Urinary bladder (tissue), 4 donors: ENCODE data around the gene ARNT2. TPM values are rescaled to one million over a fixed set of nuclear protein-coding genes. Genes with fewer than 3 reads are reported as not detected.

Experiments
- DNase-seq: peaks from one replicate; pipeline ENCODE4 v3.0.0-alpha.2; 2015; ENCODE audit errors: extremely low spot score
- H3K27ac ChIP-seq: one replicate; pipeline ENCODE4 v1.5.1; 2013; ENCODE audit warnings: low read depth, mild to moderate bottlenecking, moderate library complexity
- H3K36me3 ChIP-seq: one replicate; pipeline ENCODE4 v1.6.1; 2013; ENCODE audit warnings: mild to moderate bottlenecking, moderate library complexity; ENCODE audit not compliant: insufficient read depth
- H3K4me1 ChIP-seq: one replicate; pipeline ENCODE4 v1.6.1; 2013; ENCODE audit warnings: mild to moderate bottlenecking, moderate library complexity; ENCODE audit not compliant: insufficient read depth
- H3K4me3 ChIP-seq: one replicate; pipeline ENCODE4 v1.5.1; 2013; ENCODE audit warnings: low read depth, low read length
- WGBS: extraction: QIAGEN DNeasy Blood & Tissue Kit; methylation state at CpG from one replicate; pipeline ENCODE4 v1.1.7; 2013; 5-methylcytosine and 5-hydroxymethylcytosine counted together
- polyA plus RNA-seq: library from polyadenylated mRNA; stranded (reverse); fragments of 200-250 nt; gene quantifications from one replicate; pipeline ENCODE4 v1.2.3, GENCODE V29; 2013
- total RNA-seq: library from RNA; depleted of rRNA; stranded (reverse); fragments of >200 nt; gene quantifications from one replicate; pipeline ENCODE4 v1.2.3, GENCODE V29; 2014
- donor health status: healthy with polysubstance abuse.
- donor health status: healthy.

Gene ARNT2
- total and polyA plus RNA-seq, 2 donors = 6.3 to 9.7 TPM

DNA sequence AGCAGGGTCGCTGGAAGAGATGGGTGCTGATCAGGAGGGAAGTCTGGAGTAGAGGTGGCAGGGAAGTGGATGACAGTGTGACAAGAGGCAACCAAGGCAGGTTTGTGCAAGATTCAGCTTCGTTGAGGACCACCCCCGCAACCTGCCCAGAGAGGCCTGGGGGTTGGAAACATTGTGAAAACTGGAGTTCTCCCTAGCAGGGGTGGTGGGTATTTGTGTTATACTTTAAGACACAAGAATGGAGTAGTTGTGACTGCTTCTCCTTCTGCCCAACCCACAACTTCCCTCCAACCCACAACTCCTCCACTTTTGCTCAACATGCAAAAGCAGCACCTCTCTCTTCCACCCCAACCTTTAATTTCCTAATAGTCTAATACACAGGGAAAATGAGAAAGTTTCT lies 8.6 kb upstream of the ARNT2 start:
- 92% methylated on average over 3 of the region's 3 CpGs for WGBS
- H3K27ac ChIP-seq = no peak overlapping the region
- DNase-seq = no peak
- no peaks in the 10 kb centered on the region for H3K4me1 ChIP-seq
- H3K4me3 ChIP-seq = no peak overlapping the region
- no peaks in the 10 kb centered on the region for H3K36me3 ChIP-seq

DNA sequence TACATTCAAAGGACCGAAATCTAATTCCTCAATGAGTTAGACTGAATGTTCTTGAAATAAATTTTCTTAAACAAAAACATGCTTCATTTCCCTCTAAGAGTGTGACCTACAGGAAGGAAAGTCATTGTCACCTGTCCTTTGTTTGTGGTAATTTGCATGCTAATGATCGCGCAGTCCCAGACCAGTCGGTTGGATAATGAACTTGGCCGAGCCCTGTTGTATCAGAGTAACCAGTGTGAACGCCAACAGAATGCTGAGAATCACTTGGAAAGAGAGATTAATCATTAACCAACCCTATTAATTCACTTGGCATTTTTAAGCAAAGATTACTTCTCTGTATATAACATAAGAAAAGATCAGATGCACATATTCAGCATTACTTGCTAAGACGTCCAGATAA lies 8.1 kb upstream of the ARNT2 start:
- DNase-seq = no peak
- Histone ChIP-seq H3K36me3 (no peaks in the 10 kb centered on the region), H3K27ac (no peak overlapping the region), H3K4me1 (no peaks in the 10 kb centered on the region), H3K4me3 (no peak overlapping the region)
- WGBS = 83% methylated on average over 7 of the region's 7 CpGs

DNA sequence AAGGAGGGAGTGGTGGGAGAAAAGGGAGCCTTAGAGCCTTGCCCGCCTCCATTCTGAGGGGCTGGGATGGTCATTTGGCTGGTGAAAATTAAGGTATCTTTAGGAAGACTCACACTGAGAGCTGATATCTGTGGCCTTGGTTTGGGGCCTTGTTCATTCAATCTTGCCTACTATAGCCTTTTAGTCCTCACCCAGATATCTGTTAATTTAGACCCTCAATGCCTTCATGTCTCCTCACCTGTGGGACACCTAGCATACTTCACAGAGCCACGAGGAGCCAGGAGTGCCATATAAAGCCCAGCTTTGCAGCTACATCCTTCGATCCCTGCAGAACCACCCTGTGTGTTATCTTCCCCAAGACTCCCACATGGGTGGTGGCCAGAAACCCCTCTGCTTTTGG lies 4.7 kb upstream of the ARNT2 start:
- Histone ChIP-seq H3K27ac (no peak overlapping the region), H3K36me3 (no peaks in the 10 kb centered on the region), H3K4me1 (peaks cover 2% of the 10 kb centered on the region), H3K4me3 (no peak overlapping the region)
- no peak for DNase-seq
- WGBS = 95% methylated on average over 3 of the region's 3 CpGs

DNA sequence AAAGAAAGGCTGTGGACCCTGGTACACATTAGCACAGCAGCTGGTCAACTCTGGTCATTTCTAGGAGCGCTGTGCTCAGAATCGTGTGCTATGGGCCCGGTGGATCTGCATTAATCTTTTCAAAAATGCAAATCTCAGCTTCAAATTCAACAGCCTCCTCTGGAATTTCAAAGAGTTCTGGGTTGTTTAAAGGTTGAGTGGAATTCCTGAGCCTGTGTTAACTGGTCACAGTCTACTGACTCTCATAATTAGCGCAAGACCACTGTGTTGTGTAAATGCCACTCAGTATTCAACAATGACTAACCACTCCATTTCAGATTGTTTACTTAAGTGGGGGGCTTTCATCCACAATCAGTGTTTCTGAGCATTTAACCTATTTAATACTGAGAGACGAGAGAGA lies 2.7 kb upstream of the ARNT2 start:
- WGBS = 89% methylated on average over 5 of the region's 5 CpGs
- Histone ChIP-seq H3K4me1 (peaks cover 2% of the 10 kb centered on the region), H3K4me3 (no peak overlapping the region), H3K27ac (no peak overlapping the region), H3K36me3 (no peaks in the 10 kb centered on the region)
- no peak for DNase-seq

DNA sequence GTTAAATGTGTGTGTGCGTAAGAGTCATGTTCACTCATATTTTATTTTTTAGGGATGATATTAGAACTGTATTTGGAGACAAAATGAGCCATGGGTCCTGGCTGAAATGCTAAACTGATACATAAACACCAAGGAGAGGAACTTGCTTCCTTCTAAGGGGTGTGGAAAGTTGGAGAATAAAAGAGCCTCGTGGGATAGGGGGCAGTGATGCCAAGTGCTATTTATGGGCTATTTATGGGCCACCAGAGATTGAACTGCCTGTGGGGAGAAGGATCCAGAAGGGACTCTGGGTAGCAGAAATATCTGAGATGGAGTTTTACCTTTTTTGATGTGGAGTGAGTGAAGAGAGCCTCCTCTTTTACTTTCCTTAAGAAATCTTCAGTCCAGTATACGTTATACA lies 1.8 kb upstream of the ARNT2 start:
- Histone ChIP-seq H3K4me3 (no peak overlapping the region), H3K36me3 (no peaks in the 10 kb centered on the region), H3K4me1 (peaks cover 2% of the 10 kb centered on the region), H3K27ac (no peak overlapping the region)
- no peak for DNase-seq
- 63% methylated on average over 3 of the region's 3 CpGs for WGBS

DNA sequence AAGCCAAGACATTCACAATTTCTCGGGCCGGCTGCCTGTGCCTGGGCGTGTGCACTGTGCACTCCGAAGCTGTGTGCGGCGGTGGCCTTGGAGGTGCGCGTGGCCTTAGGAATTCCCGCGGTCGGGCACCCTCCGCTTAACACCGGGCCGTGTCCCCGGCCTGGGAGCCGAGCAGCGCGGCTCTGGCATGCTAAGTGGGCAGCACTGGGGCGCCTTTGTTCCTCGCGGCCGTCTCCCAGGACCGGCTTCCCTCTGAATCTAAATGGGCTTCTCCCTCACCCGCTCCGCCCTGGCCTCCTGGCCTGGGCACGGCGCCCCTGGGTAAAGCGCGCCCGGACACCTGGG lies 498 bp upstream of the ARNT2 start:
- Histone ChIP-seq H3K36me3 (no peaks in the 10 kb centered on the region), H3K4me1 (peaks cover 2% of the 10 kb centered on the region), H3K27ac (no peak overlapping the region), H3K4me3 (peak overlapping the region; percentile 69)
- 4% methylated on average over 30 of the region's 30 CpGs for WGBS
- no peak for DNase-seq

DNA sequence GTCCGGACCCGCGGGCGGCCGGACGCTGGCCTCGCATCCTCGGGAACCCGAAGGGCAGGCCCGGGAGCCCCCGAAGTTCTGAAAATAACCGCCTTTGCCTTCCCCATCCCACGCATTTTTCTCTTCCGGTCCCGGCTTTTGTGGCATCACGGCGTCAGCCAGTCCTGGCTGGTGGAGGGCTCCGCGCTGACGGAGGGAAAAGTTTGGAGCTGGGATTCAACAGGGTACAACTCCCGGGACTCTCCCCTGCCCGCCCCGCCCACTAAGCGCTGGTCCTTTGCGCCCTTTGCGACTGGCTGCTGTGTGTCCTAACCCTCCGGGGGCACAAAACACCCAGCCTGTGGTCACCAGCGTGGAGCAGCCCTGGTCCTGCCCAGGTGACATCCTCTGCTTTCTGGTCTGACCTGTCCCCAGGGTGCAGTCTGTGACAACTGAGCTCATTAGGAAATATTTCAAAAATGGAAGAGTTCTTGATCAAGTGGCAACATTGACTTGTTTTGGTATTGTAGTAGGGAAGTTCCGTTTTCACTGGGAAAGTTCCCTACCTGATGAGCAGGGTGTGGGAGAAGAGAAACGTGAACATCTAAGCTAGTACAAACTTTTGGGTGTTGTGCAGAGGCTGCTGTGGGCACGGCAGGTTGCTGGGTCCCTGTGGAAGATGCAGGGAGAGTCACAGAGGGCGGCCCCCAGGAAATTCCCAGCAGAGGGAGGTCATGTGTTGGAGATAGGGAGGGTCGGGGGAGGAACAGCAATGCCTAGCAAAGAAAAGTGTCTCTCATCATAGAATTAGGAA lies 775 bp downstream of the ARNT2 start:
- WGBS = 7% methylated on average over 33 of the region's 33 CpGs
- DNase-seq = no peak
- peaks cover 2% of the 10 kb centered on the region for H3K4me1 ChIP-seq
- peak overlapping the region; percentile 69 for H3K4me3 ChIP-seq
- H3K36me3 ChIP-seq = no peaks in the 10 kb centered on the region
- H3K27ac ChIP-seq = no peak overlapping the region

DNA sequence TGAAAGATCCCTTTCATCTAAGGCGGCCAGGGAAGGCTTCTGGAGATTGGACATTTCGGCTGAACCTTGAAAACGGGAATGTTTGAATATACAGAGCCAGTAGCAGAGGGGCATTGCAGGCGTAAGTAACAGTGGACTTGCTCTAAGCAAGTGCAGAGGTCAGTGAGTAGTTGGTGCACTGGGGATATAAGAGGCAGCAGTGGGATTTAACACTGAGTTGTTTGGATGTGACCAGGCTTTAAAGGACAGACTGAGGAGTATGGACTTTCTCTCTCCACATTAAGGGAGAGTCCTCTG lies 1.3 kb downstream of the ARNT2 start:
- no peak overlapping the region for H3K27ac ChIP-seq
- no peak for DNase-seq
- H3K4me1 ChIP-seq = peaks cover 2% of the 10 kb centered on the region
- no peak overlapping the region for H3K4me3 ChIP-seq
- no peaks in the 10 kb centered on the region for H3K36me3 ChIP-seq
- 79% methylated on average over 4 of the region's 4 CpGs for WGBS

DNA sequence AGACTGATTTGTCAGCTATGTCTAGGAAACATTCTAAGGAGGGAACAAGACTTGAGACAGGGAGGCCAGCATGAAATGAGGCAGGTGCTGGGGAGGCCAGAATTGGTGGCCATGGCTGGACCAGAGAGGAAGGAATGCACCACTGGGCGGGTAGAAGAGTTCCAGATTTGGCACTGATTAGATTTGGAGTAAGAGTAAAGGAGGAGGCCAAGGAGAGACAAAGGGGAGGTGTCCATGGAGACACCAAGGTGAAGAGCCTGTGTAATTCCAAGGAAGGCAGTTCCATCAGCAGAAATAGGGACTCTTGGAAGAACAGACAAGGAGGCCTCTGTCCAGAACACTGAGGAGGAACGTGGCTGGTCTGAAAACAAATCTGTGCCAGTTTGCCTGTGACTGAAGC lies 1.8 kb downstream of the ARNT2 start:
- WGBS = 75% methylated on average over 2 of the region's 2 CpGs
- no peak overlapping the region for H3K4me3 ChIP-seq
- H3K27ac ChIP-seq = no peak overlapping the region
- H3K36me3 ChIP-seq = no peaks in the 10 kb centered on the region
- H3K4me1 ChIP-seq = peaks cover 2% of the 10 kb centered on the region
- DNase-seq = no peak

DNA sequence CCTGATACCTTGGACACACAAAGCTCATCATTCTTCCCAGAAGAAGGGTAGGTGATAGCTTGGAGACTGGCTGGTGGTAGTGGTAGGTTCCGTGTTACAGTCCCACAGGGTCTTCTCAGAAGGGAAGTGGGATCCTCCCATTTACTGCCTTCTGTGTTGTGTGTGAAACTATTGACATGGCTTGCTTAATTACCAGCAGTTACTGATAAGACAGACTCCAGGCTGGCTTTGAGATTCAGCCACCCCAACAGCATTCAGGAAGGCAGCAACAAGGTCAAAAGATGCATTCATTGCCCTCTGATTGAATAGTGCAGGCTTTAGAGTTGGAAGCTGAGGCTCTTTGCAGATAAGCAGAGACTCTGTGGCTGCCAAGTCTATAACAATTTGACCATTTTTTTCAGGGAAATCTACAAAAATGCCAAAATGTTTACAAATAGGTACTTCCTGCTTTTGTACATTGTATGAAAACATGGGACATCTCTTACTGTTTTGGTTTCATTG lies 7.7 kb downstream of the ARNT2 start:
- Histone ChIP-seq H3K4me1 (no peaks in the 10 kb centered on the region), H3K4me3 (no peak overlapping the region), H3K27ac (no peak overlapping the region), H3K36me3 (no peaks in the 10 kb centered on the region)
- WGBS = 78% methylated on average over 1 of the region's 1 CpG
- no peak for DNase-seq

DNA sequence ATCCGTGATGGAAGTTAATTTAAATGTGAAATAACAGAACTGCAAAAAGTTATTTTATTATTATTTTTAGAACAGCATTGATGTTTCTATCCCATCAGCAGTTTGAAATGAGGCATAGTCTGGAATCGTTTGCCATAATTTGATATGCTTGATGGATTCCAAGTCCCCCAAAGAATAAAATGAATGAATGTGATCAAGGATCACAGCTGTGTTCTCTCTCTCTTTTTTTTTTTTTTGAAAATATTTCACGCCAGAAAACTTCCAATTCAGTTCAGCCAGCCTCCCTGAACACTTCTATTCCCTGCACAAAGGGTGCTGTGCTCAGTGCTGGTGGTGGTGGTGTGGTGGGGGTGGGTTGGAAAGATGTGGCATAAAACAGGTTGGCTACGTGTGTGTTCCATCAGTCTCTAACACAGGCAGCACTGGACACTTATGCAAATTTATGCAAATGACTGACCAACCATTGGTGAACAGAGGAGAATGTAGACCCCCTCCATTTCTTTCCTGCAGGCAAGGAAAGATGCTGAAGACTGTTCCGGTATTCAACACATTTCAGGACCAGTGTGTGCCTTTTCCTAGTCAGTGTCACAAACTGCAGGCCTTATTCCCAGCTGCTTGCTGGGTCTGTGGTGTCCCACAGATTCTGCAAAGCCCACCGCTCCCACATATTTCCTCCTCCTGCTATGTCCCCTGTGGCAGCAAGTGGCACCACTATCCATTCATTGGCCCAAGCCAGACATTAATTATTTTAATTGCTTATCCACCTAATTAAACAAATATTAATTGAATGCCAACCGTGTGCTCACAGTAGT lies 10.6 kb downstream of the ARNT2 start:
- no peaks in the 10 kb centered on the region for H3K4me1 ChIP-seq
- H3K4me3 ChIP-seq = no peak overlapping the region
- no peak overlapping the region for H3K27ac ChIP-seq
- WGBS = 86% methylated on average over 7 of the region's 7 CpGs
- DNase-seq = no peak
- H3K36me3 ChIP-seq = no peaks in the 10 kb centered on the region

DNA sequence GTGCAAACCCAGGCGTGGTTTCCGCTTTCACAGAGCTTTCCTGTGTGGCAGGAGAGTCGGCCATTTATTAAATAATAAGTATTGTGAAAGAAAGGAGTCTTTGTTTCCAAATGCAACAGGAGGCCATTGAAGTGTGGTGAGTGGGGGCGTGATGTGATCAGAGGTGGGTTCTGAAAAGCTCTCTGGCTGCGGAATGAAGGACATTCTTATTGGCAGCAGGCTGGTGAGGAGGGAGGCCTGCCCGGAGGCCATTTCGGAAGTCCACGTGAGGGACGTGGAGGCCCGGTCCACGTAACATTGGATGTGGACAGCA lies 11.1 kb downstream of the ARNT2 start:
- no peak for DNase-seq
- H3K27ac ChIP-seq = no peak overlapping the region
- no peak overlapping the region for H3K4me3 ChIP-seq
- WGBS = 88% methylated on average over 11 of the region's 11 CpGs
- no peaks in the 10 kb centered on the region for H3K4me1 ChIP-seq
- H3K36me3 ChIP-seq = no peaks in the 10 kb centered on the region

DNA sequence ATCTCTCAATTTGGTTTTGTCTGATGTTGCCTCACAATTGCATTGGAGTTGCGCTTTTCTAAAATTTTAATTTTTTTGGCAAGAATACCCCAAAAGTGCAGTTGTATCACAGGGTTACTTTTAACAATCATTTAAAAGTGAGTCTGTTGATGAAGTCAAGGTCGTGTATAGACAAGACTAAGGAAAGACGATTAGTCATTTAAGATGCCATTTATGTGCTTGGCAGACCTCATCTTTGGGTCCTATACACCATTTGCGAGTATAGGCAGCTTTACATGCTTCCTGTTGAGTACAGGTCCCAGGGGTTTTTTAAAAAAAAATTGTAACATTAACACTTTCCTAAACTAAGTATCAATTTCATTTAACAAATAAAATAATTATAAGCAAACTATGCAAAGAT lies 12.5 kb downstream of the ARNT2 start:
- Histone ChIP-seq H3K27ac (no peak overlapping the region), H3K36me3 (no peaks in the 10 kb centered on the region), H3K4me1 (no peaks in the 10 kb centered on the region), H3K4me3 (no peak overlapping the region)
- no peak for DNase-seq
- WGBS = 87% methylated on average over 4 of the region's 4 CpGs

DNA sequence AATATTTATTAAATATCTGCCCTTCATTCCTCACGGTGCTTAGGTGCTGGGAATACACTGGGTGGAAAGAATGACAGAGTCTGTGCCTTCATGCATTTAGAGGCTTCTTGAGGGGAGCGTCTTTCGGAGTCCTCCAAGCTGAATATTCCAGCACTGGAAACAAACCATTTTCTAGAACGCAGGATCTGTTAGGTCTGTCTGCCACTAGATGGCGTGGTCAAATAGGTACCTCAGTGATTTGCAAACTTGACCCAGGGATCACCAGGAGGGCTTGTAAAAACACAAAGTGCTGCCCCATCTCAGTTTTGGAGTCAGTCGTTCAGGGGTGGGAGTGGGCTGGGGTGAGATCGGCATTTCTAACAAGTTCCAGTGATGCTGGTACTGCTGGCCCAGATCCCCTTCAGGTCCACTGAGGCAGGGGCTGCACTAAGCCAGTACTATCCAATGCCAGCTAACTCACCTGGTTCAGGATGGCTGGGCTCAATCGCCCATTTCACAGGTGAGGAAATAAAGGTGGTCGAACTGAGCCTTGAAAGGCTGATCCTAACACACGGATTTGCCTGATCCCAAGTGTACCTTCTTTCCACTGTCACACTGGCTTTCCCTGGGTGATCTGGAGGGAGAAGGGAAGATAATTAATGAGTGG lies 14.8 kb downstream of the ARNT2 start:
- no peak for DNase-seq
- Histone ChIP-seq H3K27ac (no peak overlapping the region), H3K4me1 (no peaks in the 10 kb centered on the region), H3K4me3 (no peak overlapping the region), H3K36me3 (no peaks in the 10 kb centered on the region)
- WGBS = 62% methylated on average over 10 of the region's 10 CpGs
